Neuronal stem cell (in vitro differentiated cells): ENCODE results near the gene MARCOL.

Experiments
- DNase-seq: peaks from one replicate; pipeline ENCODE4 v3.0.0-alpha.2; 2013; ENCODE audit warnings: low spot score
- H2AFZ ChIP-seq: one replicate; pipeline ENCODE4 v1.6.1; 2013; ENCODE audit warnings: mild to moderate bottlenecking, low read length, inconsistent platforms
- H2AK5ac ChIP-seq: 2 replicates; pipeline ENCODE4 v1.6.1; 2013; ENCODE audit warnings: low read depth, mild to moderate bottlenecking, inconsistent platforms, low read length, moderate library complexity, mixed read lengths
- H2BK120ac ChIP-seq: 2 replicates; pipeline ENCODE4 v1.6.1; 2013; ENCODE audit warnings: low read depth, mild to moderate bottlenecking, inconsistent platforms, low read length, moderate library complexity, mixed read lengths
- H2BK12ac ChIP-seq: one replicate; pipeline ENCODE4 v1.6.1; 2013; ENCODE audit warnings: low read length, inconsistent platforms
- H2BK15ac ChIP-seq: 2 replicates; pipeline ENCODE4 v1.6.1; 2013; ENCODE audit warnings: mild to moderate bottlenecking, low read length, inconsistent platforms, mixed read lengths
- H2BK5ac ChIP-seq: one replicate; pipeline ENCODE4 v1.6.1; 2013; ENCODE audit warnings: inconsistent platforms, mild to moderate bottlenecking, low read length, moderate library complexity
- H3K14ac ChIP-seq: one replicate; pipeline ENCODE4 v1.6.1; 2013; ENCODE audit warnings: low read length, inconsistent platforms
- H3K18ac ChIP-seq: 2 replicates; pipeline ENCODE4 v1.6.1; 2013; ENCODE audit warnings: low read length, inconsistent platforms
- H3K23ac ChIP-seq: 2 replicates; pipeline ENCODE4 v1.6.1; 2013; ENCODE audit warnings: low read depth, mild to moderate bottlenecking, mixed read lengths, low read length, inconsistent platforms; ENCODE audit not compliant: poor library complexity
- H3K27ac ChIP-seq: replicated peaks from 3 replicates; pipeline ENCODE4 v1.5.1; 2013; ENCODE audit warnings: low read length, inconsistent platforms
- H3K27me3 ChIP-seq, 3 experiments: 2 replicates each; pipeline ENCODE4 v1.6.1; 2013; ENCODE audit warnings: low read length in 3 of 3, mild to moderate bottlenecking in 2 of 3, inconsistent platforms in 1 of 3, low read depth in 1 of 3, mixed read lengths in 1 of 3, moderate library complexity in 1 of 3; ENCODE audit not compliant: control insufficient read depth in 3 of 3, insufficient read depth in 3 of 3
- H3K36me3 ChIP-seq, 2 donors: replicated peaks in 1 of 2; 2 replicates each; pipeline ENCODE4 v1.6.1; 2013; ENCODE audit warnings: low read length in 2 of 2; ENCODE audit not compliant: control insufficient read depth in 2 of 2, insufficient read depth in 2 of 2
- H3K4ac ChIP-seq: 2 replicates; pipeline ENCODE4 v1.6.1; 2013; ENCODE audit warnings: inconsistent platforms, mild to moderate bottlenecking, low read length, moderate library complexity
- H3K4me1 ChIP-seq, 2 donors: 1 replicate in 1 of 2; 2 replicates in 1 of 2; pipeline ENCODE4 v1.6.1; 2013; ENCODE audit warnings: low read length in 2 of 2, low read depth in 1 of 2; ENCODE audit not compliant: control insufficient read depth in 2 of 2, insufficient read depth in 1 of 2
- H3K4me2 ChIP-seq: one replicate; pipeline ENCODE4 v1.6.1; 2013; ENCODE audit warnings: mild to moderate bottlenecking, low read length, inconsistent platforms; ENCODE audit not compliant: insufficient read depth, poor library complexity, severe bottlenecking
- H3K4me3 ChIP-seq, 2 donors: 2 replicates each; pipeline ENCODE4 v1.5.1; 2013; ENCODE audit warnings: low read length in 2 of 2, mild to moderate bottlenecking in 2 of 2, inconsistent platforms in 1 of 2, moderate library complexity in 1 of 2
- H3K79me1 ChIP-seq: one replicate; pipeline ENCODE4 v1.6.1; 2013; ENCODE audit warnings: low read depth, mild to moderate bottlenecking, inconsistent platforms, low read length, moderate library complexity
- H3K9ac ChIP-seq: one replicate; pipeline ENCODE4 v1.6.1; 2013; ENCODE audit warnings: mild to moderate bottlenecking, low read depth, low read length, inconsistent platforms; ENCODE audit not compliant: poor library complexity
- H3K9me3 ChIP-seq, 2 donors: replicated peaks in 1 of 2; 2 replicates each; pipeline versions ENCODE3 to v1.6.1; 2013; ENCODE audit warnings: low read length in 2 of 2, mild to moderate bottlenecking in 2 of 2, inconsistent platforms in 1 of 2, low read depth in 1 of 2, mixed read lengths in 1 of 2, moderate library complexity in 1 of 2; ENCODE audit not compliant: control insufficient read depth in 2 of 2, insufficient read depth in 1 of 2
- H4K8ac ChIP-seq: one replicate; pipeline ENCODE4 v1.6.1; 2013; ENCODE audit warnings: low read depth, mild to moderate bottlenecking, inconsistent platforms, low read length, moderate library complexity
- H4K91ac ChIP-seq: one replicate; pipeline ENCODE4 v1.6.1; 2013; ENCODE audit warnings: low read length, low read depth, mild to moderate bottlenecking, inconsistent platforms; ENCODE audit not compliant: poor library complexity
- WGBS, 2 donors: extraction: QIAGEN DNeasy Blood & Tissue Kit; methylation state at CpG; one replicate each; pipeline ENCODE4 v1.1.7; 2013; ENCODE audit warnings: missing lambda C conversion rate in 2 of 2, mixed read lengths in 1 of 2; ENCODE audit not compliant: insufficient read length in 2 of 2, insufficient replicate concordance in 1 of 2; ENCODE audit errors: extremely low coverage in 2 of 2; 5-methylcytosine and 5-hydroxymethylcytosine counted together

Gene MARCOL

GRCh38 chr5:148202531-148203203, 35.7 kb upstream of the MARCOL start, which contains the start of gene SPINK6:
SPINK6 (plus strand) TSS chr5:148203042; CDS start chr5:148203097, 55 bp downstream.
- no peak within 1 kb of the TSS for H3K18ac ChIP-seq
- H3K79me1 ChIP-seq: no peaks in the 10 kb centered on the region
- WGBS, 2 donors: no CpG with 5 or more reads among the region's 2 CpGs
- H4K8ac ChIP-seq: no peak within 1 kb of the TSS
- H2AK5ac ChIP-seq: no peak within 1 kb of the TSS
- no peak within 1 kb of the TSS for H3K4me3 ChIP-seq
- no peak within 1 kb of the TSS for H3K27ac ChIP-seq
- H3K36me3 ChIP-seq: no peaks in the 10 kb centered on the region
- no peak within 1 kb of the TSS for H3K4ac ChIP-seq
- no peaks in the 10 kb centered on the region for H3K27me3 ChIP-seq
- no peak within 1 kb of the TSS for H2BK15ac ChIP-seq
- no peak for DNase-seq
- H3K4me1 ChIP-seq: no peaks in the 10 kb centered on the region
- no peak within 1 kb of the TSS for H3K14ac ChIP-seq
- H3K4me2 ChIP-seq: no peak within 1 kb of the TSS
- H3K9ac ChIP-seq: no peak within 1 kb of the TSS
- no peak within 1 kb of the TSS for H2BK5ac ChIP-seq
- H2AFZ ChIP-seq: no peak within 1 kb of the TSS
- no peak within 1 kb of the TSS for H4K91ac ChIP-seq
- H3K23ac ChIP-seq: no peak within 1 kb of the TSS
- no peak within 1 kb of the TSS for H2BK120ac ChIP-seq
- H2BK12ac ChIP-seq: no peak within 1 kb of the TSS
- H3K9me3 ChIP-seq: no peaks in the 10 kb centered on the region

- Histone ChIP-seq H3K4me3 (no peak overlapping the region), H3K4ac (no peak overlapping the region), H4K91ac (no peak overlapping the region), H3K4me2 (no peak overlapping the region), H3K4me1 (no peaks in the 10 kb centered on the region), H3K36me3 (no peaks in the 10 kb centered on the region), H2BK15ac (no peak overlapping the region), H3K9me3 (no peaks in the 10 kb centered on the region), H3K27me3 (no peaks in the 10 kb centered on the region), H3K27ac (no peak overlapping the region), H2AK5ac (no peak overlapping the region), H3K23ac (no peak overlapping the region), H2AFZ (no peak overlapping the region), H2BK12ac (no peak overlapping the region), H3K9ac (no peak overlapping the region), H4K8ac (no peak overlapping the region), H3K79me1 (no peaks in the 10 kb centered on the region), H3K14ac (no peak overlapping the region), H3K18ac (no peak overlapping the region), H2BK5ac (no peak overlapping the region), H2BK120ac (no peak overlapping the region)
- whole genome bisulfite sequencing, 2 donors: no CpG with 5 or more reads among the region's 4 CpGs
- no peak for DNase-seq
These were observed 33.1 kb upstream of the MARCOL start for GRCh38 chr5:148205044-148205806.

- H3K79me1 ChIP-seq: no peaks in the 10 kb centered on the region
- H3K18ac ChIP-seq: no peak overlapping the region
- no peak overlapping the region for H4K91ac ChIP-seq
- no peak overlapping the region for H3K4ac ChIP-seq
- H3K9me3 ChIP-seq: no peaks in the 10 kb centered on the region
- H3K14ac ChIP-seq: no peak overlapping the region
- H2BK5ac ChIP-seq: no peak overlapping the region
- no peak overlapping the region for H3K4me2 ChIP-seq
- no peak for DNase-seq
- H3K27ac ChIP-seq: no peak overlapping the region
- H2BK15ac ChIP-seq: no peak overlapping the region
- no peak overlapping the region for H3K4me3 ChIP-seq
- WGBS, 2 donors: no CpG with 5 or more reads among the region's 1 CpG
- H2AK5ac ChIP-seq: no peak overlapping the region
- no peak overlapping the region for H2BK12ac ChIP-seq
- H3K4me1 ChIP-seq: no peaks in the 10 kb centered on the region
- H2BK120ac ChIP-seq: no peak overlapping the region
- H2AFZ ChIP-seq: no peak overlapping the region
- H3K9ac ChIP-seq: no peak overlapping the region
- no peaks in the 10 kb centered on the region for H3K27me3 ChIP-seq
- H4K8ac ChIP-seq: no peak overlapping the region
- no peak overlapping the region for H3K23ac ChIP-seq
- no peaks in the 10 kb centered on the region for H3K36me3 ChIP-seq
These were observed 32.5 kb upstream of the MARCOL start for GRCh38 chr5:148205865-148206264.

- no peak overlapping the region for H3K27ac ChIP-seq
- no peak overlapping the region for H3K9ac ChIP-seq
- no peak overlapping the region for H2BK12ac ChIP-seq
- H2AFZ ChIP-seq: no peak overlapping the region
- DNase-seq: no peak
- H3K4me3 ChIP-seq: no peak overlapping the region
- H3K36me3 ChIP-seq: no peaks in the 10 kb centered on the region
- no CpG with 5 or more reads among the region's 1 CpG for WGBS, 2 donors
- no peak overlapping the region for H2BK5ac ChIP-seq
- no peaks in the 10 kb centered on the region for H3K79me1 ChIP-seq
- no peaks in the 10 kb centered on the region for H3K27me3 ChIP-seq
- no peak overlapping the region for H4K8ac ChIP-seq
- H3K4me1 ChIP-seq: no peaks in the 10 kb centered on the region
- no peak overlapping the region for H3K4ac ChIP-seq
- H3K18ac ChIP-seq: no peak overlapping the region
- H2AK5ac ChIP-seq: no peak overlapping the region
- H4K91ac ChIP-seq: no peak overlapping the region
- no peak overlapping the region for H3K14ac ChIP-seq
- H2BK15ac ChIP-seq: no peak overlapping the region
- H3K4me2 ChIP-seq: no peak overlapping the region
- H3K23ac ChIP-seq: no peak overlapping the region
- no peak overlapping the region for H2BK120ac ChIP-seq
- no peaks in the 10 kb centered on the region for H3K9me3 ChIP-seq
These were observed 31.7 kb upstream of the MARCOL start for GRCh38 chr5:148206620-148207019.
